Gastroesophageal sphincter (tissue), 3 donors: Measurements from ENCODE around the gene POLQ.

Source experiments
- EP300 ChIP-seq: sonication (generic); formaldehyde crosslinking; IDR thresholded peaks from one replicate; pipeline ENCODE4 v1.6.1; 2017; ENCODE audit warnings: antibody characterized with exemption, mild to moderate bottlenecking
- POLR2A ChIP-seq, 2 donors: fragments of 450-650 bp; IDR thresholded peaks; one replicate each; pipeline ENCODE4 v1.6.1; 2017; ENCODE audit warnings: antibody characterized with exemption in 2 of 2, mild to moderate bottlenecking in 2 of 2, moderate library complexity in 1 of 2
- TF ChIP-seq, protein P1 (sequence below), 4 experiments: fragments of 200-600 bp in 2 of 4; fragments of 450-650 bp in 2 of 4; sonication (generic) in 1 of 4; IDR thresholded peaks; one replicate each; pipeline ENCODE4 v1.5.1; 2017 to 2019; ENCODE audit warnings: antibody characterized with exemption in 4 of 4, mild to moderate bottlenecking in 2 of 4, moderate library complexity in 2 of 4

DNA sequence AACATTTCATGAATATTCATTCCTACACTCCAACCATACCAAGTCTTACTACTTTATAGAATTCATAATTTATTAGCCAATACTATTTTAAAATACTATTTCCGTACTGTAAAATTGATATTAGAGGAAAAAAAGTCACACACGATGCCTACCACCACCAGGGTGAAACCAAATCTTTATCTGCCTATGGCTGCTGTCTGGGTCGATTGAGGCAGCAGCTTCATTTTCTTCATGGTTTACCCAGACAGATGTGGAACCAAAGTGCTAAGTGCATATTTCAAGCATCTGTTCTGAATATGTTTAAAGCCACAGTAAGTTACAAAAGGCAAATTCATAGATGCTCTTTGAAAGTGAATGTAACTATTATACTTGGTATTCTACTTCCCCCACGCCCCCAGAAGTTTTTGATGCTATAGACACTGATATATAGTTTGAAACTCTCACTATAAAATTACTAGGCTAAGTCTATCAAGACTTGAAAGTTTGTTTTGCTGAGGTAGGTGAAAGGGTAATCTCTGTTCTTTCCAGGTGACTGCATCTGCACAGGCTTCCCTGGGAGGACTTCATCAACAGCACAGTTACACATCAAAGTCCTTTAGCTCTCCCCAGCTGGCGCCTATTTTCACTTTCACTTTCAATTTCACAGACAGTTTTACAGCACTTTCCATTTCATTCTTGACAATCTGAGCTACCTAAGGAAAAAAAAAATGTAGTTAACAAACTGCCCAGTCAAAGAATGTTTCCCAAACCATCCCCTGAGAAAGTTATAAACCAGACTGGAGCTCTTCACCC lies 113.9 kb downstream of the POLQ start:
- TF ChIP-seq EP300, result no peak
- TF ChIP-seq, protein P1, sequence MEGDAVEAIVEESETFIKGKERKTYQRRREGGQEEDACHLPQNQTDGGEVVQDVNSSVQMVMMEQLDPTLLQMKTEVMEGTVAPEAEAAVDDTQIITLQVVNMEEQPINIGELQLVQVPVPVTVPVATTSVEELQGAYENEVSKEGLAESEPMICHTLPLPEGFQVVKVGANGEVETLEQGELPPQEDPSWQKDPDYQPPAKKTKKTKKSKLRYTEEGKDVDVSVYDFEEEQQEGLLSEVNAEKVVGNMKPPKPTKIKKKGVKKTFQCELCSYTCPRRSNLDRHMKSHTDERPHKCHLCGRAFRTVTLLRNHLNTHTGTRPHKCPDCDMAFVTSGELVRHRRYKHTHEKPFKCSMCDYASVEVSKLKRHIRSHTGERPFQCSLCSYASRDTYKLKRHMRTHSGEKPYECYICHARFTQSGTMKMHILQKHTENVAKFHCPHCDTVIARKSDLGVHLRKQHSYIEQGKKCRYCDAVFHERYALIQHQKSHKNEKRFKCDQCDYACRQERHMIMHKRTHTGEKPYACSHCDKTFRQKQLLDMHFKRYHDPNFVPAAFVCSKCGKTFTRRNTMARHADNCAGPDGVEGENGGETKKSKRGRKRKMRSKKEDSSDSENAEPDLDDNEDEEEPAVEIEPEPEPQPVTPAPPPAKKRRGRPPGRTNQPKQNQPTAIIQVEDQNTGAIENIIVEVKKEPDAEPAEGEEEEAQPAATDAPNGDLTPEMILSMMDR (IDR thresholded peaks at IDR 0.05), result no peak
- TF ChIP-seq POLR2A (IDR thresholded peaks at IDR 0.05), result no peak
